HEK293 (cell line): ENCODE results near the gene MMS19.

ENCODE experiments used
- CTCF ChIP-seq: fragments of 450-650 bp; formaldehyde crosslinking; IDR thresholded peaks from 2 replicates; pipeline ENCODE4 v1.5.1; 2016; ENCODE audit warnings: missing biosample characterization, missing genetic modification characterization
- KLF9 ChIP-seq: fragments of 450-650 bp; formaldehyde crosslinking; IDR thresholded peaks from 2 replicates; pipeline ENCODE4 v1.5.1; 2016; ENCODE audit warnings: missing biosample characterization, missing genetic modification characterization, low read depth
- ZNF639 ChIP-seq: fragments of 450-650 bp; formaldehyde crosslinking; IDR thresholded peaks from 2 replicates; pipeline ENCODE4 v1.5.1; 2016; ENCODE audit warnings: missing biosample characterization, missing genetic modification characterization
- ZNF670 ChIP-seq: fragments of 450-650 bp; formaldehyde crosslinking; IDR thresholded peaks from 2 replicates; pipeline ENCODE4 v1.5.1; 2016; ENCODE audit warnings: missing biosample characterization, missing genetic modification characterization, low read depth
- ZNF768 ChIP-seq: fragments of 450-650 bp; formaldehyde crosslinking; IDR thresholded peaks from 2 replicates; pipeline ENCODE4 v1.5.1; 2018; ENCODE audit warnings: missing biosample characterization, mild to moderate bottlenecking, missing genetic modification characterization
- ZNF837 ChIP-seq: fragments of 450-650 bp; formaldehyde crosslinking; IDR thresholded peaks from 2 replicates; pipeline ENCODE4 v1.5.1; 2016; ENCODE audit warnings: missing biosample characterization, missing genetic modification characterization

- TF ChIP-seq KLF9 (tag by site-specific recombination) = no peak
- no peak for TF ChIP-seq CTCF (tag by site-specific recombination)
- no peak for TF ChIP-seq ZNF837 (tag by site-specific recombination)
- no peak for TF ChIP-seq ZNF670 (tag by site-specific recombination)
- TF ChIP-seq ZNF768 = no peak
- no peak for TF ChIP-seq ZNF639
Measured at GRCh38 chr10:97483506-97483905, 14.7 kb downstream of the MMS19 start.
